ENCODE measurements around the gene YDJC. TPM values are rescaled to one million over a fixed set of nuclear protein-coding genes. Genes with fewer than 3 reads are reported as not detected.

Gene YDJC
- total RNA-seq, 5 donors from 2014 or later (not counting 1 experiment from before 2014, with no cell fraction given), result 28.3 to 69.2 (median 62.2) TPM

GRCh38 chr22:21579474-21579851, 50.4 kb downstream of the YDJC start:
- Mint-ChIP-seq H3K27ac (no peak overlapping the region), H3K36me3 (peaks cover 7% of the 10 kb centered on the region), H3K4me3 (peak overlapping the region in 1 of 3 donors; percentile 28), H3K27me3 (no peaks in the 10 kb centered on the region), H3K4me1 (peaks cover 45 to 69% (median 61%) of the 10 kb centered on the region in 3 donors), H3K9me3 (no peaks in the 10 kb centered on the region)
- peaks cover 0 to 11% of the 10 kb centered on the region in 2 donors for H3K36me3 ChIP-seq (ENCODE audit: control insufficient read depth in 2 of 2, extremely low read depth in 1 of 2, insufficient read depth in 1 of 2, low read length in 1 of 2)
- no peaks in the 10 kb centered on the region for H3K9me3 ChIP-seq
- no peak overlapping the region for H3K4me3 ChIP-seq (ENCODE audit: control insufficient read depth in 1 of 2, extremely low read depth in 1 of 2, low read length in 1 of 2)
- WGBS (ENCODE audit: insufficient coverage), result 86% methylated on average over 3 of the region's 6 CpGs
- DNase-seq (no peak), ATAC-seq (replicated peaks in 1 of 4) (no peak)
- peaks cover 0 to 77% of the 10 kb centered on the region in 2 experiments for H3K4me1 ChIP-seq (ENCODE audit: control insufficient read depth in 1 of 2, extremely low read depth in 1 of 2, insufficient read depth in 2 of 2, low read length in 2 of 2)
- CTCF ChIA-PET, result no interaction called here
- H3K27ac ChIP-seq (ENCODE audit: low read length), result no peak overlapping the region
- H3K27me3 ChIP-seq (replicated peaks in 1 of 2; ENCODE audit: control insufficient read depth in 2 of 2, extremely low read depth in 1 of 2, insufficient read depth in 2 of 2, low read length in 1 of 2), result no peaks in the 10 kb centered on the region
- POLR2A ChIA-PET, result no interaction called here

Other genes with a start within 250 kb of the YDJC start
- gene RIMBP3B, start 246.3 kb downstream of the YDJC start, total RNA-seq, result 1 to 10 TPM in 3 of 5 donors, under 1 TPM in 2; 0.14 to 3.9 (median 1.4) TPM
- gene HIC2, start 212.7 kb downstream of the YDJC start, total RNA-seq, result 10 to 100 TPM in 2 of 5 donors, 1 to 10 TPM in 3; 8.8 to 12.1 (median 10.0) TPM
- 10 to 100 TPM in 1 of 5 donors, 1 to 10 TPM in 4; 2.6 to 10.3 (median 5.4) TPM for gene TMEM191C, start 162.6 kb downstream of the YDJC start, total RNA-seq
- 1 to 10 TPM in 3 of 5 donors, not detected in 2; 2.8 to 4.7 (median 3.9) TPM for gene RIMBP3C, start 78.6 kb downstream of the YDJC start, total RNA-seq
- gene UBE2L3, start 62.3 kb downstream of the YDJC start, total RNA-seq, result 10 to 100 TPM; 28.4 to 38.7 (median 34.3) TPM
- gene CCDC116, start 2.7 kb upstream of the YDJC start, total RNA-seq, result under 1 TPM in 4 of 5 donors, not detected in 1; 0.16 to 0.79 (median 0.66) TPM
- gene SDF2L1, start 12.3 kb upstream of the YDJC start, total RNA-seq, result 10 to 100 TPM; 22.1 to 55.4 (median 50.2) TPM
- gene PPIL2, start 36.0 kb upstream of the YDJC start, total RNA-seq, result 10 to 100 TPM; 72.0 to 82.5 (median 79.4) TPM
- gene YPEL1, start 105.8 kb upstream of the YDJC start, total RNA-seq, result 10 to 100 TPM in 2 of 5 donors, 1 to 10 TPM in 3; 8.2 to 12.6 (median 9.9) TPM
- 100 to 1,000 TPM in 4 of 5 donors, 10 to 100 TPM in 1; 85.0 to 114 (median 110) TPM for gene MAPK1, start 237.6 kb upstream of the YDJC start, total RNA-seq